Immature natural killer cell (primary cell): ENCODE results near the gene TMEM139. TPM values are rescaled to one million over a fixed set of nuclear protein-coding genes. Genes with fewer than 3 reads are reported as not detected.

Experiments used
- DNase-seq, 3 donors: peaks; one replicate each; pipeline ENCODE4 v3.0.0; 2022; ENCODE audit warnings: mixed read lengths in 1 of 3
- H3K27ac Mint-ChIP-seq, 6 donors: one replicate each; pipeline ENCODE4 v1.8.0; 2020; ENCODE audit warnings: mixed read lengths in 6 of 6, mild to moderate bottlenecking in 5 of 6, inconsistent platforms in 4 of 6, moderate library complexity in 3 of 6
- H3K27me3 Mint-ChIP-seq, 3 donors: one replicate each; pipeline ENCODE4 v1.8.0; 2020 to 2021; ENCODE audit warnings: low read depth in 3 of 3, mild to moderate bottlenecking in 3 of 3, mixed read lengths in 3 of 3, moderate library complexity in 3 of 3, inconsistent platforms in 1 of 3
- H3K36me3 Mint-ChIP-seq, 3 donors: one replicate each; pipeline ENCODE4 v1.8.0; 2020; ENCODE audit warnings: mixed read lengths in 3 of 3, inconsistent platforms in 2 of 3, mild to moderate bottlenecking in 2 of 3
- H3K4me1 Mint-ChIP-seq, 2 donors: one replicate each; pipeline ENCODE4 v1.8.0; 2020; ENCODE audit warnings: inconsistent platforms in 2 of 2, mild to moderate bottlenecking in 2 of 2, mixed read lengths in 2 of 2, moderate library complexity in 1 of 2
- H3K4me3 Mint-ChIP-seq, 5 donors: one replicate each; pipeline ENCODE4 v1.8.0; 2020; ENCODE audit warnings: mild to moderate bottlenecking in 5 of 5, mixed read lengths in 5 of 5, inconsistent platforms in 3 of 5, moderate library complexity in 3 of 5
- H3K9me3 Mint-ChIP-seq, 6 donors: one replicate each; pipeline ENCODE4 v1.8.0; 2020; ENCODE audit warnings: mild to moderate bottlenecking in 6 of 6, mixed read lengths in 6 of 6, inconsistent platforms in 4 of 6, moderate library complexity in 3 of 6
- polyA plus RNA-seq, 3 donors: library from polyadenylated mRNA; unstranded; fragments of 300-500 nt; fragmentation: Illumina TruSeq; gene quantifications; one replicate each; pipeline ENCODE4 v1.2.3, GENCODE V29; 2021

Gene TMEM139
- polyA plus RNA-seq, 3 donors from 2014 or later, result not detected

DNA sequence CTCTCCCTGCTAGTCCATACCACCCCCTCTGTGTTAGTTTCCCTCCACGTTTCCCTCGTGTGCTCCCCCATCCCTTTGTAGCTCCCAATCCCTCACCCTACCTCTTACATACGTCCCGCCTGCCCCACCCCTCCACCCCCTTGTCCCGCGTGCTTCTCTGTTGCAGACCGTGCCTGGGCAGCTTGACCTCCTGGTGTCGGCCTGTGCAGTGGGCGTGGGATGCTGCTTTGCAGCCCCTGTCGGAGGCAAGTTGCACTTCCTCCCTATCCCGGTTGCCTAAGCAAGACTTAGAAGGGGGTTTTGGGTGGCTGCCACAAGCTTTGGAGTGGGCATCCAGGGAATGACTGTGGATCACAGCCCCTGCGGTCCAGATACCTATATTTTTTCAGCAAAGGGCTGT is 38.9 kb downstream of the TMEM139 start:
- H3K36me3 Mint-ChIP-seq, result no peaks in the 10 kb centered on the region
- peak overlapping the region in 1 of 6 donors; percentile 37 for H3K27ac Mint-ChIP-seq
- H3K27me3 Mint-ChIP-seq, result peaks cover 1 to 4% (median 3%) of the 10 kb centered on the region in 3 donors
- peaks cover 13 to 15% of the 10 kb centered on the region in 2 donors for H3K4me1 Mint-ChIP-seq
- H3K9me3 Mint-ChIP-seq, result no peaks in the 10 kb centered on the region
- H3K4me3 Mint-ChIP-seq, result no peak overlapping the region
- DNase-seq, result no peak

DNA sequence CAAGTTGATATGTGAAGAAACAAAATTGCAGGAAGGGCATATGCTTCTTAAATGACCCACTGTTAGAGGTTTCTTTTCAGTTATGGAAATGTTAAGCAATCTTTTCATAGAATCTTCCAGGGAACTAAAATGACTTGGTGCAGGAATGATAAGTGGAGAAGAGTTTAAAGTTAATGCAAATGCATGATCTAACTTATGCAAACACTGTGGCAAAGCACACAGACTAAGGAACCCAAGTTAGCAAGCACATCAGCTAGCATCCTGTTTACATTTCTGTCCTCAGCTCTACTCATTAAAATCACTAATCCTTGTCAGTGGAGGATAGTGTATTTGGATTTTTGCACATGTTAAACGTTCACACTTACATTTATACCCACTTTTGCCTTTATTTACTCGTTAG is 40.5 kb downstream of the TMEM139 start:
- Mint-ChIP-seq H3K4me3 (peak overlapping the region in 2 of 5 donors; percentile 22 to 54), H3K36me3 (no peaks in the 10 kb centered on the region), H3K27ac (peak overlapping the region in 3 of 6 donors; percentile 34 to 89 (median 86)), H3K27me3 (peaks cover 0 to 4% (median 4%) of the 10 kb centered on the region in 3 donors), H3K9me3 (no peaks in the 10 kb centered on the region), H3K4me1 (peaks cover 13 to 15% of the 10 kb centered on the region in 2 donors)
- no peak for DNase-seq

DNA sequence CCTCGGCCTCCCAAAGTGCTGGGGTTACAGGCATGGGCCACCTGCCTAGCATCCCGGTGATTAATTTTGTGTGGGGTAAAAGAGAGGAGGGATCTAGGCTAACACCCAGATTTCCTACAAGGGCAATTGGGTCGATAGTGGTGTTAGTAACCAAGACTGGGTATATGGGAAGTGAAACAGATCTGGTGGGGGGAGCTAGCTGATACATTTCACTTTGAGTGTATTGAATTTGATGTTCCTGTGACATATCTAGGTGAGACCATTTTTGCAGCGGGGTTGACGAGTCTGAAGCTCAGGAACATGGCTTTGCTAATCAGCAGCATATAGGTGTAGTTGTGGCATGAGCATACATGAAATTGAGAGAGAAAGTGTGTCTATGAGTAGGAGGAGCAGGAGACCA is 43.1 kb downstream of the TMEM139 start:
- H3K27ac Mint-ChIP-seq, result no peak overlapping the region
- H3K4me3 Mint-ChIP-seq, result no peak overlapping the region
- no peaks in the 10 kb centered on the region for H3K36me3 Mint-ChIP-seq
- peaks cover 13 to 15% of the 10 kb centered on the region in 2 donors for H3K4me1 Mint-ChIP-seq
- DNase-seq, result no peak
- no peaks in the 10 kb centered on the region for H3K9me3 Mint-ChIP-seq
- peaks cover 0 to 6% (median 4%) of the 10 kb centered on the region in 3 donors for H3K27me3 Mint-ChIP-seq

DNA sequence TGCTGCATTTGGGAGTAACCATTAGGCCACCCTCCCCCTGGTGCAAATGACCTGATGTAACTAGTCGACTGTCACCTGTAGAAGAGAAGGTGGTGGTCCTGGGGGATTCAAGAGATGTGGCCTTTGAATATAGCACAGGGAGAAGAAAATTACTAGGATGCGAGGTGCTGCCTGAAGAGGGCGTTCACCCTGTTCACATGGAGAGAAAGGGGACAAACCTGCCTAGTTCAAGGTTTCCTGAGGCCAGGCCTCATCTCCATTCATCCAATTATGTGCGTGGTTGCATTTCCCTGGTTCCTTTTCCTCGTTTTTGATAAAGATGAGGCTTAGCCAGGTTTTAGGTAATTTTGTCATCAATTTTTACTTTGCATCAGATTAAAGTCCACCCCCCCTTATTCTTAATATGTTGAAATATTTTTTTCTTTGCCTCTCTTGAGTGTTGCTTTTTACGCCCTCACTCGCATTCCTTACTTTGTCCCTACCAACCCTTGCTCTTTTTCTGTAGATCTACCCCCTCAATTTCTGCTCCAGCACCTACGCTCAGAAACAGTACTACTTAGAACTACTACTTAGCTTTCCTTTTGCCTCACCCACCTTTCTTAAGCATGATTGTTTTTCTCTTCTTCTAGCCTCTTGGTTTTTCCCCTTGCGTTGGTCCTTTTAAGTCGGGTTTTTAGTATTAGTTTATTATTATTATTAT is 44.9 kb downstream of the TMEM139 start:
- Mint-ChIP-seq H3K36me3 (no peaks in the 10 kb centered on the region), H3K4me3 (no peak overlapping the region), H3K9me3 (no peaks in the 10 kb centered on the region), H3K27me3 (peaks cover 0 to 6% (median 4%) of the 10 kb centered on the region in 3 donors), H3K4me1 (peaks cover 13 to 15% of the 10 kb centered on the region in 2 donors), H3K27ac (no peak overlapping the region)
- DNase-seq, result no peak

DNA sequence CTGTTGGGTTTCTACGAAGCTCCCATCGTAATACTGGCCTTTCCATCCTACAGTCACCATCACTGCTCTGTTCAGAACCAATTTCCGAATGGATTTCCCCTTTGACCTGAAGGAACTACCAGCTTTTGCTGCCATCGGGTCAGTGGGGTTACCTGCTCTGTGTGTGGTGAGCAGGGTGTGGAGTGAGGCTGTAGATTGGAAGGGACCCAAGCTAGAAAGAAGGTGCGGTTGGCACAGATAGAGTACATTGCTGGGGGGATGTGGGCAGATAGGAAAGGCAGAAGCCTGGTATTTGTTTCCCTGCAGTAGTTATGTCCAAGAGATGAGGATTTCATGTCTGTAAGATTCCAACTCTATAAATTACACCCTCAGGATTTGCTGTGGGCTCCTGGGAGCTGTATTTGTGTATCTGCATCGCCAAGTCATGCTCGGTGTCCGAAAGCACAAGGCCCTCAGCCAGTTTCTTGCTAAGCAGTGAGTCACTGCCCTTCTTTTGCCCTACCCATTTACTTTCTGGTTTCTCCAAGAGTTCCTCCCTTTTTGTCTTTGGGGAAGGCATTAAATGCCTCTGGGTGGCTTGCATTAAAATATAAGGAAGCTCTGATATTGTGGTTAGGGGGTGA is 46.5 kb downstream of the TMEM139 start:
- no peak overlapping the region for H3K4me3 Mint-ChIP-seq
- H3K27me3 Mint-ChIP-seq, result peaks cover 0 to 8% (median 6%) of the 10 kb centered on the region in 3 donors
- H3K9me3 Mint-ChIP-seq, result no peaks in the 10 kb centered on the region
- H3K27ac Mint-ChIP-seq, result no peak overlapping the region
- peaks cover 0 to under 1% of the 10 kb centered on the region in 2 donors for H3K4me1 Mint-ChIP-seq
- no peak for DNase-seq
- H3K36me3 Mint-ChIP-seq, result no peaks in the 10 kb centered on the region

DNA sequence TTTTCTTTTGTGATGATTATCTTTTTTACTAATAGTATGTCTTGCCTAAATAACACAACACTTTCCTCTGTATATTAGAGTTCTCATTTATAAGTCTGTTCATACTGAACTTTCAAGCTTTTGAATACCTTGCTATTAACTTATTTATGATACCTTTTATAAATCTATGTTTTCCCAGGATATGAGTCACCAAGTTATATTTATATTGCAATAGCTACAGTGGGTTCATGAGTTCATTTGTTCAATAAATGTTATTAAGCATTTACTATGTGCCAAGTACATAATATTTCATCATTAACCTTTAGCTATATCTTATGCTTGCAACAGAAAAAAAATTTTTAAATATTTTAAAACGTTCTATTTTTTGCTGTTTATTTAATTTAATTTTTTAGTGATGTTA is 49.5 kb downstream of the TMEM139 start:
- DNase-seq, result no peak
- Mint-ChIP-seq H3K4me1 (no peaks in the 10 kb centered on the region), H3K36me3 (no peaks in the 10 kb centered on the region), H3K9me3 (no peaks in the 10 kb centered on the region), H3K4me3 (no peak overlapping the region), H3K27me3 (peaks cover 4 to 8% (median 8%) of the 10 kb centered on the region in 3 donors), H3K27ac (no peak overlapping the region)

DNA sequence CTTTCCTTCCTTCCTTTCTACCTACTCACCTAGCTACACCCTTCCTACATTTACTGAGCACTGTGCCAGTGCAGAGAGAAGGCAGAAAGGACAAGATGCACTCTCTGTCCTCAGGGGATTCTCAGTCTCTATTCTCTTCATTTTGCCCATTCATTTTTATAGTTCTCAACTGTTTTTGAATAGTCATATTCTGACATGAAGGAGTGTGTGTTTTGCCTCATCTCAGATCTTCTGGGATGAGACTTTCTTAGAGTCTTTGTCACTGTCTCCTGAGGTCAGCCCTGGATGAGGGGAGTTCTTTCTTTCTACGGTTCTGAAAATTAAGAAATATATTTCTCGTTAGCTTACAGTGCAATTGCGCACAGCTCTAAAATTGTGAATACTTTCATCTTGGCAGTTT is 52.5 kb downstream of the TMEM139 start:
- Mint-ChIP-seq H3K27ac (no peak overlapping the region), H3K4me1 (no peaks in the 10 kb centered on the region), H3K9me3 (no peaks in the 10 kb centered on the region), H3K4me3 (no peak overlapping the region), H3K27me3 (peaks cover 4 to 7% (median 4%) of the 10 kb centered on the region in 3 donors), H3K36me3 (no peaks in the 10 kb centered on the region)
- DNase-seq, result no peak

Other genes with a start within 250 kb of the TMEM139 start
- not detected for gene OR6V1, start 232.6 kb upstream of the TMEM139 start, polyA plus RNA-seq
- gene PIP, start 152.9 kb upstream of the TMEM139 start, polyA plus RNA-seq, result not detected
- not detected for gene TAS2R39, start 101.5 kb upstream of the TMEM139 start, polyA plus RNA-seq
- gene TAS2R40, start 62.9 kb upstream of the TMEM139 start, polyA plus RNA-seq, result not detected
- gene GSTK1, start 21.5 kb upstream of the TMEM139 start, polyA plus RNA-seq, result 100 to 1,000 TPM; 238 to 266 (median 252) TPM
- 10 to 100 TPM in 1 of 3 donors, 1 to 10 TPM in 2; 8.8 to 24.2 (median 9.8) TPM for gene CASP2, start 3.4 kb downstream of the TMEM139 start, polyA plus RNA-seq
- under 1 TPM in 1 of 3 donors, not detected in 2; 0.07 TPM for gene CLCN1, start 31.2 kb downstream of the TMEM139 start, polyA plus RNA-seq
- gene FAM131B, start 77.8 kb downstream of the TMEM139 start, polyA plus RNA-seq, result 1 to 10 TPM; 1.2 to 2.3 (median 1.9) TPM
- 100 to 1,000 TPM in 1 of 3 donors, 10 to 100 TPM in 2; 50.7 to 144 (median 51.9) TPM for gene ZYX, start 96.4 kb downstream of the TMEM139 start, polyA plus RNA-seq
- under 1 TPM in 2 of 3 donors, not detected in 1; 0.22 to 0.51 TPM for gene EPHA1, start 123.9 kb downstream of the TMEM139 start, polyA plus RNA-seq
- gene TAS2R60, start 158.5 kb downstream of the TMEM139 start, polyA plus RNA-seq, result not detected
- gene TAS2R41, start 192.9 kb downstream of the TMEM139 start, polyA plus RNA-seq, result not detected